Measurements from ENCODE around the gene BLVRA. TPM values are rescaled to one million over a fixed set of nuclear protein-coding genes. Genes with fewer than 3 reads are reported as not detected.

The BLVRA gene
- total RNA-seq, 1 experiment from 2014 or later: 27.6 TPM

DNA sequence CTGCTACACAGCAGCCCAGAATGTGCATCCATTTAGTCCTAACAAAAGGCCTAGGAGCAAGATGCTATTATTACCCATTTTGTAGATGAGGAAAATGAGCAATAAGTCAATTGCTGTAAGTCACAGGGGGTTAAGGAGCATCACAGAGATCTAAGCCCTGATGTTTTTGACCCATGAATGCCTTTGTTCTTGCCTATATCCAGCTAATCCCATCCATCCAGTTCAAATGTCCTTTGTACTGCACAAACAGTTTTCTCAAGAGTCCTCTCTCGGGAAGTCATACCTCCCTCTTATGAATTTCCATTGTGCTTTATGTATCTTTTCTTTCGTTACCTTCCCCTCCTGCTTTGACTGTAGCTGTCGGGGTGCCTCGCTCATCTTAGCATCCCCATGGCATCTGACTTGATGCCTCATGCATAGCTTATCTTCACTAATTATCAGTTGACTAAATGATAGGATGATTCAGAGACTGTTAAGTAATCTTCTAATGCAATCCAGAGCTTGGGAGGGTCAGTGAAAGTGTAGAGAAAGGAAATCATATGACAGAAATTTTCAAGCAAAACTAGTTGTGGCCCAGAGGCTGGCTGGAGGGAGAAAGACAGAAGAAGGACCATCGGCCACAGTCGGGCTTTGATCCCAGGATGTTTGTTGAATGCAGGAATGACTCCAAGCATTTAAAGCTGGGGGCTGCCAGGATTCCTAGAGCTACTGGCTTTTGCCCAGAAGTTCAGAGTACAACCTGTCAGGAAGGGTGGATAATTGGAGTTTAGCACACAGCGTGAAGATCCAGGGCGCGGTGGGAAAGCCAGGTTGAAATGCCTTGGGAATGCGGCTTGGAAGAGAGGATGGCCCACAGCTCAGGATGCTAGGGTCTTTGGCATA is 23.5 kb downstream of the BLVRA start:
- H3K9ac ChIP-seq (ENCODE audit: low read length): no peak overlapping the region
- no peaks in the 10 kb centered on the region for H3K9me2 ChIP-seq (replicated peaks; ENCODE audit: low read length)
- ChIA-PET POLR2A (ENCODE audit: unreplicated experiment) (no interaction called here), CTCF (no interaction called here)
- no peaks in the 10 kb centered on the region for H4K20me1 ChIP-seq (ENCODE audit: low read length)
- no peak overlapping the region for H3K4me2 ChIP-seq (ENCODE audit: low read length)
- no TSS peak for BruUV-seq (replicated peaks)
- no peak overlapping the region for H2AFZ ChIP-seq (ENCODE audit: low read length)
- peaks cover 17% of the 10 kb centered on the region for H3K4me1 ChIP-seq (ENCODE audit: insufficient read depth, low read length)
- no peaks in the 10 kb centered on the region for H3K27me3 ChIP-seq (ENCODE audit: low read length)
- no peaks in the 10 kb centered on the region for H3K36me3 ChIP-seq (ENCODE audit: low read depth, low read length)
- ATAC-seq: no peak
- no peaks in the 10 kb centered on the region for H3F3A ChIP-seq (ENCODE audit: low read length, unreplicated experiment)
- H3K79me2 ChIP-seq (ENCODE audit: low read length): no peaks in the 10 kb centered on the region
- H3K27ac ChIP-seq (ENCODE audit: low read length): no peak overlapping the region
- no peaks in the 10 kb centered on the region for H3K9me3 ChIP-seq (ENCODE audit: low read length)
- DNase-seq: no peak
- intact Hi-C loops (cut with micrococcal nuclease): no loop called here
- TF ChIP-seq, protein P1, sequence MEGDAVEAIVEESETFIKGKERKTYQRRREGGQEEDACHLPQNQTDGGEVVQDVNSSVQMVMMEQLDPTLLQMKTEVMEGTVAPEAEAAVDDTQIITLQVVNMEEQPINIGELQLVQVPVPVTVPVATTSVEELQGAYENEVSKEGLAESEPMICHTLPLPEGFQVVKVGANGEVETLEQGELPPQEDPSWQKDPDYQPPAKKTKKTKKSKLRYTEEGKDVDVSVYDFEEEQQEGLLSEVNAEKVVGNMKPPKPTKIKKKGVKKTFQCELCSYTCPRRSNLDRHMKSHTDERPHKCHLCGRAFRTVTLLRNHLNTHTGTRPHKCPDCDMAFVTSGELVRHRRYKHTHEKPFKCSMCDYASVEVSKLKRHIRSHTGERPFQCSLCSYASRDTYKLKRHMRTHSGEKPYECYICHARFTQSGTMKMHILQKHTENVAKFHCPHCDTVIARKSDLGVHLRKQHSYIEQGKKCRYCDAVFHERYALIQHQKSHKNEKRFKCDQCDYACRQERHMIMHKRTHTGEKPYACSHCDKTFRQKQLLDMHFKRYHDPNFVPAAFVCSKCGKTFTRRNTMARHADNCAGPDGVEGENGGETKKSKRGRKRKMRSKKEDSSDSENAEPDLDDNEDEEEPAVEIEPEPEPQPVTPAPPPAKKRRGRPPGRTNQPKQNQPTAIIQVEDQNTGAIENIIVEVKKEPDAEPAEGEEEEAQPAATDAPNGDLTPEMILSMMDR (conservative IDR thresholded peaks at IDR 0.05; ENCODE audit: low read depth, low read length): no peak
- TF ChIP-seq EZH2phosphoT487 (IDR thresholded peaks at IDR 0.05; ENCODE audit: borderline replicate concordance, low read length) (no peak), EZH2 (IDR thresholded peaks at IDR 0.05; ENCODE audit: low read length, unreplicated experiment) (no peak)
- no peak overlapping the region for H3K4me3 ChIP-seq (ENCODE audit: low read length)

GRCh38 chr7:43782768-43783555 is 24.5 kb downstream of the BLVRA start:
- DNase-seq (no peak), ATAC-seq (no peak)
- Histone ChIP-seq H4K20me1 (ENCODE audit: low read length) (no peaks in the 10 kb centered on the region), H3K4me3 (ENCODE audit: low read length) (no peak overlapping the region), H2AFZ (ENCODE audit: low read length) (no peak overlapping the region), H3K4me2 (ENCODE audit: low read length) (no peak overlapping the region), H3F3A (ENCODE audit: low read length, unreplicated experiment) (no peaks in the 10 kb centered on the region), H3K9ac (ENCODE audit: low read length) (no peak overlapping the region), H3K79me2 (ENCODE audit: low read length) (no peaks in the 10 kb centered on the region), H3K36me3 (ENCODE audit: low read depth, low read length) (no peaks in the 10 kb centered on the region), H3K27me3 (ENCODE audit: low read length) (no peaks in the 10 kb centered on the region), H3K9me2 (replicated peaks; ENCODE audit: low read length) (no peaks in the 10 kb centered on the region), H3K9me3 (ENCODE audit: low read length) (no peaks in the 10 kb centered on the region), H3K27ac (ENCODE audit: low read length) (no peak overlapping the region), H3K4me1 (ENCODE audit: insufficient read depth, low read length) (peaks cover 17% of the 10 kb centered on the region)
- TF ChIP-seq, protein P1 (conservative IDR thresholded peaks at IDR 0.05; ENCODE audit: low read depth, low read length): no peak
- TF ChIP-seq EZH2phosphoT487 (IDR thresholded peaks at IDR 0.05; ENCODE audit: borderline replicate concordance, low read length): no peak
- TF ChIP-seq EZH2 (IDR thresholded peaks at IDR 0.05; ENCODE audit: low read length, unreplicated experiment): no peak
- POLR2A ChIA-PET (ENCODE audit: unreplicated experiment): no interaction called here
- no TSS peak for BruUV-seq (replicated peaks)
- intact Hi-C loops (cut with micrococcal nuclease): no loop called here
- CTCF ChIA-PET: no interaction called here
